Measurements from ENCODE around the gene SEC16B. TPM values are rescaled to one million over a fixed set of nuclear protein-coding genes. Genes with fewer than 3 reads are reported as not detected.

SEC16B gene
- total RNA-seq, 1 experiment from 2014 or later: 0.39 TPM

DNA sequence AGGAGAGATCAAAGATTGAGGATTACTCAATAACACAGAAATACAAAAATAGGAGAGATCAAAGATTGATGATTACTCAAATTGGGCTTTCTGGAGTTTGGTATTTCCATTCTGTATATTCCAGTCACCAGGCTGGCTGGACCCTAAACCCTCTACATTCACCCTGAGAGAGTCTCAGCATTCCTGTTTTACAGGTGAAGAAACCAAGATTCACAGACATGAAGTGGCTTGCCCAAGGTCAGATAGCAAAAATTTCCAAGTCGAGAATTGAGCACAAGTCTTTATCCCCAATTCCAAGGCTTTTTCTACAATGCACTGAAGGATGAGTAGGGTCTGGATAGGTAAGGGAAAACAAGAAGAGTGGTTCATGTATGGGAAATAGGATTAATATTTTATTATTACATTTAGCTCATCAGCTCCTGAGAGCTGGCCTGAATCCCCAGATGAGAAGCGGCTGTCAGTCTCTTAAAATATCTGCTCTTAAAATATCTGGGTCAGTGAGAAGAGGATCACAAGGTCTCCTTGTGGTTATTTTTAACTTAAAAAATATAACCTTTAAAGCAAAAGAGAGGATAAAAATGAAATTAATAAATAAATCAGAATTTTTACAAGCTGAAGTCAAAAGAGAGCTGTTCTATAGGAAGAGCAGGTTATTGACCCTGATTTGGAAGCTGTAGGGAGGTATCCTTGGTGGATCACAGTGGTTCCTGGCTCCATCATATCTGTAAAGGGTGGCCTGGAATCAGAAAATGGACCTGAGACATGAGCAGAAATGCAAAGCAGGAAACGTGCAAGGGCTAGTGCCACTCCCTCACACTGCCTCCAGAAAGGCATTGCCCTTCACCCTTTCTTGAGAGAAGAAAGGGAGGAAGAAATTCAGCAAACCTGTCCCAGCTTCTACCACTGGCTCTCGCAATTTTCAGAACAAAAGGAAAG lies 29.1 kb upstream of the SEC16B start:
- TF ChIP-seq SIN3A (IDR thresholded peaks at IDR 0.05; ENCODE audit: borderline replicate concordance, insufficient read depth, low read depth, low read length): no peak
- TF ChIP-seq POLR2AphosphoS5 (IDR thresholded peaks at IDR 0.05; ENCODE audit: low read depth, low read length): no peak
- TF ChIP-seq, protein P1, sequence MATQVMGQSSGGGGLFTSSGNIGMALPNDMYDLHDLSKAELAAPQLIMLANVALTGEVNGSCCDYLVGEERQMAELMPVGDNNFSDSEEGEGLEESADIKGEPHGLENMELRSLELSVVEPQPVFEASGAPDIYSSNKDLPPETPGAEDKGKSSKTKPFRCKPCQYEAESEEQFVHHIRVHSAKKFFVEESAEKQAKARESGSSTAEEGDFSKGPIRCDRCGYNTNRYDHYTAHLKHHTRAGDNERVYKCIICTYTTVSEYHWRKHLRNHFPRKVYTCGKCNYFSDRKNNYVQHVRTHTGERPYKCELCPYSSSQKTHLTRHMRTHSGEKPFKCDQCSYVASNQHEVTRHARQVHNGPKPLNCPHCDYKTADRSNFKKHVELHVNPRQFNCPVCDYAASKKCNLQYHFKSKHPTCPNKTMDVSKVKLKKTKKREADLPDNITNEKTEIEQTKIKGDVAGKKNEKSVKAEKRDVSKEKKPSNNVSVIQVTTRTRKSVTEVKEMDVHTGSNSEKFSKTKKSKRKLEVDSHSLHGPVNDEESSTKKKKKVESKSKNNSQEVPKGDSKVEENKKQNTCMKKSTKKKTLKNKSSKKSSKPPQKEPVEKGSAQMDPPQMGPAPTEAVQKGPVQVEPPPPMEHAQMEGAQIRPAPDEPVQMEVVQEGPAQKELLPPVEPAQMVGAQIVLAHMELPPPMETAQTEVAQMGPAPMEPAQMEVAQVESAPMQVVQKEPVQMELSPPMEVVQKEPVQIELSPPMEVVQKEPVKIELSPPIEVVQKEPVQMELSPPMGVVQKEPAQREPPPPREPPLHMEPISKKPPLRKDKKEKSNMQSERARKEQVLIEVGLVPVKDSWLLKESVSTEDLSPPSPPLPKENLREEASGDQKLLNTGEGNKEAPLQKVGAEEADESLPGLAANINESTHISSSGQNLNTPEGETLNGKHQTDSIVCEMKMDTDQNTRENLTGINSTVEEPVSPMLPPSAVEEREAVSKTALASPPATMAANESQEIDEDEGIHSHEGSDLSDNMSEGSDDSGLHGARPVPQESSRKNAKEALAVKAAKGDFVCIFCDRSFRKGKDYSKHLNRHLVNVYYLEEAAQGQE (IDR thresholded peaks at IDR 0.05; ENCODE audit: insufficient read depth in 1 of 2, low read depth in 2 of 2, low read length in 1 of 2): no peak
- TF ChIP-seq TCF7L2 (IDR thresholded peaks at IDR 0.05; ENCODE audit: low read depth, low read length): no peak
- TF ChIP-seq, protein P2, sequence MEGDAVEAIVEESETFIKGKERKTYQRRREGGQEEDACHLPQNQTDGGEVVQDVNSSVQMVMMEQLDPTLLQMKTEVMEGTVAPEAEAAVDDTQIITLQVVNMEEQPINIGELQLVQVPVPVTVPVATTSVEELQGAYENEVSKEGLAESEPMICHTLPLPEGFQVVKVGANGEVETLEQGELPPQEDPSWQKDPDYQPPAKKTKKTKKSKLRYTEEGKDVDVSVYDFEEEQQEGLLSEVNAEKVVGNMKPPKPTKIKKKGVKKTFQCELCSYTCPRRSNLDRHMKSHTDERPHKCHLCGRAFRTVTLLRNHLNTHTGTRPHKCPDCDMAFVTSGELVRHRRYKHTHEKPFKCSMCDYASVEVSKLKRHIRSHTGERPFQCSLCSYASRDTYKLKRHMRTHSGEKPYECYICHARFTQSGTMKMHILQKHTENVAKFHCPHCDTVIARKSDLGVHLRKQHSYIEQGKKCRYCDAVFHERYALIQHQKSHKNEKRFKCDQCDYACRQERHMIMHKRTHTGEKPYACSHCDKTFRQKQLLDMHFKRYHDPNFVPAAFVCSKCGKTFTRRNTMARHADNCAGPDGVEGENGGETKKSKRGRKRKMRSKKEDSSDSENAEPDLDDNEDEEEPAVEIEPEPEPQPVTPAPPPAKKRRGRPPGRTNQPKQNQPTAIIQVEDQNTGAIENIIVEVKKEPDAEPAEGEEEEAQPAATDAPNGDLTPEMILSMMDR (IDR thresholded peaks at IDR 0.05): no peak
- H3K9me3 ChIP-seq (ENCODE audit: control insufficient read depth, insufficient read depth, low read depth, low read length): no peaks in the 10 kb centered on the region
- H3K27ac ChIP-seq (ENCODE audit: low read length): no peak overlapping the region
- no peaks in the 10 kb centered on the region for H3K4me1 ChIP-seq (ENCODE audit: control insufficient read depth, insufficient read depth, low read length)
- no TSS peak for BruUV-seq (replicated peaks)
- ChIA-PET POLR2A (no interaction called here), CTCF (interaction anchor here (0.7 kb wide), 1 partner anchor 30 kb away, joined by 4 read pairs; no protein-coding TSS in a partner anchor)
- H3K36me3 ChIP-seq (ENCODE audit: control insufficient read depth, insufficient read depth, low read length): no peaks in the 10 kb centered on the region
- intact Hi-C loops (cut with micrococcal nuclease; ENCODE audit: unreplicated experiment) (no loop called here), in situ Hi-C loops (cut with HindIII; ENCODE audit: low pct_unique_long_range_greater_than_20kb, low sequenced_read_pairs) (no loop called here)
- no peak overlapping the region for H3K4me3 ChIP-seq (ENCODE audit: low read depth in 2 of 2, low read length in 2 of 2)
- H3K27me3 ChIP-seq (ENCODE audit: control insufficient read depth, insufficient read depth, low read length): no peaks in the 10 kb centered on the region
- no peak for DNase-seq (ENCODE audit: low read depth, low spot score)
- ATAC-seq: no peak

DNA sequence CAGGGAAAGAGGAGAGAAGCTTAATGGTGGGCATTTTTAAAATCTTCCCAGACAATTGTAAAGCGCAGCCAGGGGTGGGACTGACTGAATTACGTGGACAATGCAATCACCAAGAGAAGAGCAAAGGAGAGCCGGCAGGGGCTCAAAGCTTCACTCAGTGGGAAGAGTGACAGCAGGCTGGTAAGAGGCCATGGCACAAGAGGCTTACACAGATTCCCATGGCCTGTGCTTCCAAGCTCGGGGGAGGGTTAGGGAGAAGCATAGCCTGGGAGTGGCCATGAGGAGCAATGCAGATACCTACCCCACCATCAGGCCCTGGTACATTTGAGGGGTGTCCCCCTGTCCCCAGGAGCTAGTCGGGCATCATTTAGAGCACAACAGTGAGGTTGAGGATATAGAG lies 27.1 kb upstream of the SEC16B start:
- no peak overlapping the region for H3K27ac ChIP-seq (ENCODE audit: low read length)
- intact Hi-C loops (cut with micrococcal nuclease; ENCODE audit: unreplicated experiment): no loop called here
- BruUV-seq (replicated peaks): no TSS peak
- in situ Hi-C loops (cut with HindIII; ENCODE audit: low pct_unique_long_range_greater_than_20kb, low sequenced_read_pairs): no loop called here
- ChIA-PET POLR2A (no interaction called here), CTCF (no interaction called here)
- no peaks in the 10 kb centered on the region for H3K36me3 ChIP-seq (ENCODE audit: control insufficient read depth, insufficient read depth, low read length)
- H3K9me3 ChIP-seq (ENCODE audit: control insufficient read depth, insufficient read depth, low read depth, low read length): no peaks in the 10 kb centered on the region
- H3K4me1 ChIP-seq (ENCODE audit: control insufficient read depth, insufficient read depth, low read length): no peaks in the 10 kb centered on the region
- no peaks in the 10 kb centered on the region for H3K27me3 ChIP-seq (ENCODE audit: control insufficient read depth, insufficient read depth, low read length)
- DNase-seq (ENCODE audit: low read depth, low spot score) (no peak), ATAC-seq (no peak)
- no peak overlapping the region for H3K4me3 ChIP-seq (ENCODE audit: low read depth in 2 of 2, low read length in 2 of 2)
- TF ChIP-seq POLR2AphosphoS5 (IDR thresholded peaks at IDR 0.05; ENCODE audit: low read depth, low read length) (no peak), TCF7L2 (IDR thresholded peaks at IDR 0.05; ENCODE audit: low read depth, low read length) (no peak), SIN3A (IDR thresholded peaks at IDR 0.05; ENCODE audit: borderline replicate concordance, insufficient read depth, low read depth, low read length) (no peak)
- TF ChIP-seq, protein P2 (IDR thresholded peaks at IDR 0.05): no peak
- TF ChIP-seq, protein P1 (IDR thresholded peaks at IDR 0.05; ENCODE audit: insufficient read depth in 1 of 2, low read depth in 2 of 2, low read length in 1 of 2): no peak

Data from Panc1 (cell line).